Renal cortical epithelial cell (primary cell): Measurements from ENCODE around the gene TAS2R8. TPM values are rescaled to one million over a fixed set of nuclear protein-coding genes. Genes with fewer than 3 reads are reported as not detected.

ENCODE experiments used
- total RNA-seq: library from RNA; depleted of rRNA; stranded (reverse); fragments of >200 nt; gene quantifications from 2 replicates; pipeline ENCODE4 v1.2.3, GENCODE V29; 2014

Gene TAS2R8
- total RNA-seq, 1 donor from 2014 or later = 0.25 TPM

Other genes starting within 250 kb of the TAS2R8 start
- gene MAGOHB, start 193.7 kb downstream of the TAS2R8 start, total RNA-seq = 12.3 and 16.7 TPM in 2 replicates
- gene STYK1, start 133.2 kb downstream of the TAS2R8 start, total RNA-seq = 2.6 and 4.3 TPM in 2 replicates
- gene YBX3, start 84.0 kb downstream of the TAS2R8 start, total RNA-seq = 67.6 and 163 TPM in 2 replicates
- 0.20 TPM in 1 of 2 replicates, not detected in the other for gene TAS2R7, start 4.7 kb downstream of the TAS2R8 start, total RNA-seq
- gene TAS2R9, start 2.9 kb upstream of the TAS2R8 start, total RNA-seq = 0.35 TPM in 1 of 2 replicates, not detected in the other
- gene TAS2R10, start 19.1 kb upstream of the TAS2R8 start, total RNA-seq = 3.0 TPM in 1 of 2 replicates, not detected in the other
- gene PRR4, start 42.2 kb upstream of the TAS2R8 start, total RNA-seq = 1.4 and 2.3 TPM in 2 replicates
- 5.9 and 14.8 TPM in 2 replicates for gene PRH1, start 77.0 kb upstream of the TAS2R8 start, total RNA-seq
- gene TAS2R13, start 102.3 kb upstream of the TAS2R8 start, total RNA-seq = 5.2 TPM in 1 of 2 replicates, not detected in the other
- not detected in 2 replicates for gene PRH2, start 122.0 kb upstream of the TAS2R8 start, total RNA-seq
- gene TAS2R14, start 132.0 kb upstream of the TAS2R8 start, total RNA-seq = 1.4 and 7.1 TPM in 2 replicates
- gene TAS2R50, start 179.6 kb upstream of the TAS2R8 start, total RNA-seq = 0.35 and 9.3 TPM in 2 replicates
- gene TAS2R20, start 191.0 kb upstream of the TAS2R8 start, total RNA-seq = 1.6 and 7.7 TPM in 2 replicates
- 1.2 and 11.6 TPM in 2 replicates for gene TAS2R19, start 215.3 kb upstream of the TAS2R8 start, total RNA-seq
- 9.5 TPM in 1 of 2 replicates, not detected in the other for gene TAS2R31, start 224.1 kb upstream of the TAS2R8 start, total RNA-seq